HG03460 (cell line): Measurements from ENCODE around the gene NMT2.
"Not testable (repeated sequence)": the region's sequence is repeated elsewhere in the genome, so short reads cannot be mapped to it uniquely, and the experiment has no call there.

Experiments used
- ATAC-seq: cut with Tn5 transposase; IDR thresholded peaks from one replicate; pipeline ENCODE4 v1.9.1; 2021; ENCODE audit not compliant: unreplicated experiment

The NMT2 gene

GRCh38 chr10:15168291-15168785, at the start of gene NMT2:
TSS of gene NMT2 (minus strand) at chr10:15168693. CDS start at chr10:15168612, 81 bp downstream.
- peak; percentile 87 for ATAC-seq

- no peak for ATAC-seq
Observed at GRCh38 chr10:15216700-15217099, 48.2 kb upstream of the NMT2 start.

GRCh38 chr10:15214237-15214636, 45.7 kb upstream of the NMT2 start:
- ATAC-seq, result no peak

- ATAC-seq, result no peak
Observed at GRCh38 chr10:15213461-15213861, 45.0 kb upstream of the NMT2 start.

- ATAC-seq, result no peak
Observed at GRCh38 chr10:15211464-15211979, 43.0 kb upstream of the NMT2 start.

GRCh38 chr10:15210521-15210920, 42.0 kb upstream of the NMT2 start:
- no peak for ATAC-seq

- ATAC-seq, result no peak
Observed at GRCh38 chr10:15209827-15210509, 41.5 kb upstream of the NMT2 start.

- ATAC-seq, result no peak
Observed at GRCh38 chr10:15208221-15208620, 39.7 kb upstream of the NMT2 start.

GRCh38 chr10:15207410-15207809, 38.9 kb upstream of the NMT2 start:
- ATAC-seq, result not testable (repeated sequence)

- no peak for ATAC-seq
Observed at GRCh38 chr10:15202639-15203038, 34.1 kb upstream of the NMT2 start.

GRCh38 chr10:15202301-15202621, 33.8 kb upstream of the NMT2 start:
- not testable (repeated sequence) for ATAC-seq

GRCh38 chr10:15201589-15202300, 33.3 kb upstream of the NMT2 start:
- ATAC-seq, result no peak

GRCh38 chr10:15200626-15201025, 32.1 kb upstream of the NMT2 start:
- no peak for ATAC-seq

- ATAC-seq, result no peak
Observed at GRCh38 chr10:15197911-15198310, 29.4 kb upstream of the NMT2 start.

- ATAC-seq, result no peak
Observed at GRCh38 chr10:15197276-15197675, 28.8 kb upstream of the NMT2 start.

GRCh38 chr10:15196021-15196834, 27.7 kb upstream of the NMT2 start:
- ATAC-seq, result no peak

- ATAC-seq, result no peak
Observed at GRCh38 chr10:15189133-15189885, 20.8 kb upstream of the NMT2 start.

GRCh38 chr10:15188603-15189002, 20.1 kb upstream of the NMT2 start:
- ATAC-seq, result no peak

- ATAC-seq, result no peak
Observed at GRCh38 chr10:15183689-15184481, 15.4 kb upstream of the NMT2 start.
